HL-60 (cell line): ENCODE data around the gene BCL2.

ENCODE experiments used
- GABPA ChIP-seq: IDR thresholded peaks from 2 replicates; pipeline ENCODE4 v1.6.1; 2012; ENCODE audit warnings: low read depth
- POLR2AphosphoS5 ChIP-seq: IDR thresholded peaks from 2 replicates; pipeline ENCODE4 v1.6.1; 2012; ENCODE audit warnings: low read depth
- SPI1 ChIP-seq: IDR thresholded peaks from 2 replicates; pipeline ENCODE4 v1.6.1; 2012; ENCODE audit warnings: low read depth, mild to moderate bottlenecking, borderline replicate concordance
- TF ChIP-seq, protein P1 (sequence below): IDR thresholded peaks from one replicate; pipeline ENCODE4 v1.5.1; 2011; ENCODE audit warnings: low read length, control low read depth, inconsistent platforms; ENCODE audit not compliant: insufficient read depth
- TF ChIP-seq, protein P2 (sequence below): IDR thresholded peaks from 2 replicates; pipeline ENCODE4 v1.6.1; 2012; ENCODE audit warnings: low read depth; ENCODE audit not compliant: insufficient replicate concordance

DNA sequence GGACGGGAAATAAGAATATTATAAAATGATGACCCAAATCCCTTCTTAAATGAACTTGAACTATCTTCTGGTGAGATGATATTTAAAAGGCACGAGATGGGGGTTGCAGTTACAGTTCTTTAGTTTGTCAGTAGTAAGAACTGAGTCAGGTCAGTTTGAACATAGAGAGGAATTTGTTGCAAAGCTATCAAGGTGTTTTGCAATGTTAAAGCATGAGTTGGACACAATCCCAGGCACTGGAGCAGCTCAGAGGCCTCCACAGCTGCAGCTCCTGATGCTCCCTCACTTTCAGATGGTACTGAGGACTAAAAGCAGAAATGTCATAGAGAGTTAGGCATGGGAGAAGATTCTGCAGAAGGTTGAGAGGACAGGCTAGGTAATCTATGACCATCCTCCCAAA, 236.0 kb downstream of the BCL2 start:
- TF ChIP-seq, protein P1, sequence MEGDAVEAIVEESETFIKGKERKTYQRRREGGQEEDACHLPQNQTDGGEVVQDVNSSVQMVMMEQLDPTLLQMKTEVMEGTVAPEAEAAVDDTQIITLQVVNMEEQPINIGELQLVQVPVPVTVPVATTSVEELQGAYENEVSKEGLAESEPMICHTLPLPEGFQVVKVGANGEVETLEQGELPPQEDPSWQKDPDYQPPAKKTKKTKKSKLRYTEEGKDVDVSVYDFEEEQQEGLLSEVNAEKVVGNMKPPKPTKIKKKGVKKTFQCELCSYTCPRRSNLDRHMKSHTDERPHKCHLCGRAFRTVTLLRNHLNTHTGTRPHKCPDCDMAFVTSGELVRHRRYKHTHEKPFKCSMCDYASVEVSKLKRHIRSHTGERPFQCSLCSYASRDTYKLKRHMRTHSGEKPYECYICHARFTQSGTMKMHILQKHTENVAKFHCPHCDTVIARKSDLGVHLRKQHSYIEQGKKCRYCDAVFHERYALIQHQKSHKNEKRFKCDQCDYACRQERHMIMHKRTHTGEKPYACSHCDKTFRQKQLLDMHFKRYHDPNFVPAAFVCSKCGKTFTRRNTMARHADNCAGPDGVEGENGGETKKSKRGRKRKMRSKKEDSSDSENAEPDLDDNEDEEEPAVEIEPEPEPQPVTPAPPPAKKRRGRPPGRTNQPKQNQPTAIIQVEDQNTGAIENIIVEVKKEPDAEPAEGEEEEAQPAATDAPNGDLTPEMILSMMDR, result no peak
- TF ChIP-seq, protein P2, sequence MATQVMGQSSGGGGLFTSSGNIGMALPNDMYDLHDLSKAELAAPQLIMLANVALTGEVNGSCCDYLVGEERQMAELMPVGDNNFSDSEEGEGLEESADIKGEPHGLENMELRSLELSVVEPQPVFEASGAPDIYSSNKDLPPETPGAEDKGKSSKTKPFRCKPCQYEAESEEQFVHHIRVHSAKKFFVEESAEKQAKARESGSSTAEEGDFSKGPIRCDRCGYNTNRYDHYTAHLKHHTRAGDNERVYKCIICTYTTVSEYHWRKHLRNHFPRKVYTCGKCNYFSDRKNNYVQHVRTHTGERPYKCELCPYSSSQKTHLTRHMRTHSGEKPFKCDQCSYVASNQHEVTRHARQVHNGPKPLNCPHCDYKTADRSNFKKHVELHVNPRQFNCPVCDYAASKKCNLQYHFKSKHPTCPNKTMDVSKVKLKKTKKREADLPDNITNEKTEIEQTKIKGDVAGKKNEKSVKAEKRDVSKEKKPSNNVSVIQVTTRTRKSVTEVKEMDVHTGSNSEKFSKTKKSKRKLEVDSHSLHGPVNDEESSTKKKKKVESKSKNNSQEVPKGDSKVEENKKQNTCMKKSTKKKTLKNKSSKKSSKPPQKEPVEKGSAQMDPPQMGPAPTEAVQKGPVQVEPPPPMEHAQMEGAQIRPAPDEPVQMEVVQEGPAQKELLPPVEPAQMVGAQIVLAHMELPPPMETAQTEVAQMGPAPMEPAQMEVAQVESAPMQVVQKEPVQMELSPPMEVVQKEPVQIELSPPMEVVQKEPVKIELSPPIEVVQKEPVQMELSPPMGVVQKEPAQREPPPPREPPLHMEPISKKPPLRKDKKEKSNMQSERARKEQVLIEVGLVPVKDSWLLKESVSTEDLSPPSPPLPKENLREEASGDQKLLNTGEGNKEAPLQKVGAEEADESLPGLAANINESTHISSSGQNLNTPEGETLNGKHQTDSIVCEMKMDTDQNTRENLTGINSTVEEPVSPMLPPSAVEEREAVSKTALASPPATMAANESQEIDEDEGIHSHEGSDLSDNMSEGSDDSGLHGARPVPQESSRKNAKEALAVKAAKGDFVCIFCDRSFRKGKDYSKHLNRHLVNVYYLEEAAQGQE, result no peak
- TF ChIP-seq POLR2AphosphoS5 (no peak), GABPA (no peak), SPI1 (no peak)
